GM12891 (cell line): ENCODE results near the gene RASSF8.

Source experiments
- POLR2A ChIP-seq: IDR thresholded peaks from 2 replicates; pipeline ENCODE4 v1.6.1; 2011; ENCODE audit warnings: low read depth, low read length, control low read depth
- TAF1 ChIP-seq: IDR thresholded peaks from 2 replicates; pipeline ENCODE4 v1.6.1; 2011; ENCODE audit warnings: low read depth, low read length, control low read depth

DNA sequence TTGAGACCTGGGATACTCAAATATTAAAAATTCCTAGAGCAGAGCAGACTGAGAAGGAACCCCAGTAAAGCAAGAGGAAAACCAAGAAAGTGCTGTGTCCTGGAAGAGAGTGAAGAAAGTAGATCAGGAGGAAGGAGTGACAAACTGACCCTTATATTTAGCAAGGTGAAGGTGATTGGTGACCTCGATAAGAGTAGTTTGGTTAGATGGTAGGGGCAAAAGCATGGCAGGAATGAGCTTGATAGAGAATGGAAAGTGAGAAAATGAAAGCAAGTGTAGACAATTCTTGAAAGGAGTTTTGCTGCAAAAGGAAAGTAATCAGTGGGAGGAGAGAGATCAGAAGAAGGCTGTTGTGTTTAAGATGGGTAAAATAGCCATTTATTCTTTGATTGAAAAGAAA is 51.1 kb downstream of the RASSF8 start:
- TF ChIP-seq POLR2A: no peak
- no peak for TF ChIP-seq TAF1
